ENCODE data around the gene CDADC1. TPM values are rescaled to one million over a fixed set of nuclear protein-coding genes. Genes with fewer than 3 reads are reported as not detected.
"Not testable (repeated sequence)": the region's sequence is repeated elsewhere in the genome, so short reads cannot be mapped to it uniquely, and the experiment has no call there.

Gene CDADC1
- total and polyA plus RNA-seq, 2 of the 13 experiments (the other 11 are each of a cell fraction or from before 2014, with no cell fraction given), result 2.4 to 9.0 TPM

- in situ Hi-C loops (cut with HindIII; ENCODE audit: extremely low pct_ligation_motif_present, low pct_unique_long_range_greater_than_20kb); H3K79me2 ChIP-seq (ENCODE audit: insufficient read depth, low read length); H3K36me3 ChIP-seq (replicated peaks in 1 of 2; ENCODE audit: control insufficient read depth in 1 of 2, insufficient read depth in 2 of 2, low read length in 2 of 2); FAIRE-seq; H3K9me3 ChIP-seq (ENCODE audit: low read length); DNase-seq (ENCODE audit: low spot score); H2AFZ ChIP-seq (ENCODE audit: low read length); ATAC-seq; H3K27me3 ChIP-seq (ENCODE audit: control insufficient read depth in 1 of 2, insufficient read depth in 2 of 2, low read length in 2 of 2); H3K9ac ChIP-seq (ENCODE audit: insufficient read depth, low read depth, low read length); H3K4me2 ChIP-seq (ENCODE audit: low read depth, low read length); CTCF ChIA-PET (ENCODE audit: low intra/inter-chr PET ratio, low total read pairs); H3K27ac ChIP-seq (ENCODE audit: extremely low read length, insufficient read depth, low read length); H3K4me1 ChIP-seq (ENCODE audit: insufficient read depth, low read length); intact Hi-C loops (cut with micrococcal nuclease; ENCODE audit: unreplicated experiment); H4K20me1 ChIP-seq (ENCODE audit: insufficient read depth, low read length); POLR2A ChIA-PET; BruUV-seq (replicated peaks); H3K4me3 ChIP-seq (replicated peaks in 1 of 3; ENCODE audit: insufficient read depth in 1 of 3, low read depth in 2 of 3, low read length in 3 of 3): not testable (repeated sequence)
- WGBS (ENCODE audit: low lambda C conversion rate), result 97% methylated on average over 3 of the region's 3 CpGs
Measured at GRCh38 chr13:49327145-49327544, 79.4 kb downstream of the CDADC1 start.

- H4K20me1 ChIP-seq (ENCODE audit: insufficient read depth, low read length), result no peaks in the 10 kb centered on the region
- H3K4me2 ChIP-seq (ENCODE audit: low read depth, low read length), result no peak overlapping the region
- DNase-seq (ENCODE audit: low spot score) (no peak), ATAC-seq (no peak), FAIRE-seq (no peak)
- no peak overlapping the region for H2AFZ ChIP-seq (ENCODE audit: low read length)
- in situ Hi-C loops (cut with HindIII; ENCODE audit: extremely low pct_ligation_motif_present, low pct_unique_long_range_greater_than_20kb) (no loop called here), intact Hi-C loops (cut with micrococcal nuclease; ENCODE audit: unreplicated experiment) (no loop called here)
- ChIA-PET CTCF (ENCODE audit: low intra/inter-chr PET ratio, low total read pairs) (no interaction called here), POLR2A (interaction anchor here (1.2 kb wide), 1 partner anchor 16 kb away, joined by 3 read pairs; no protein-coding TSS in a partner anchor)
- H3K27me3 ChIP-seq (ENCODE audit: control insufficient read depth in 1 of 2, insufficient read depth in 2 of 2, low read length in 2 of 2), result no peaks in the 10 kb centered on the region
- H3K9me3 ChIP-seq (ENCODE audit: low read length), result no peaks in the 10 kb centered on the region
- no TSS peak for BruUV-seq (replicated peaks)
- no peak overlapping the region for H3K4me3 ChIP-seq (replicated peaks in 1 of 3; ENCODE audit: insufficient read depth in 1 of 3, low read depth in 2 of 3, low read length in 3 of 3)
- H3K27ac ChIP-seq (ENCODE audit: extremely low read length, insufficient read depth, low read length), result no peak overlapping the region
- no peak overlapping the region for H3K9ac ChIP-seq (ENCODE audit: insufficient read depth, low read depth, low read length)
- WGBS (ENCODE audit: low lambda C conversion rate), result 85% methylated on average over 8 of the region's 8 CpGs
- no peaks in the 10 kb centered on the region for H3K36me3 ChIP-seq (replicated peaks in 1 of 2; ENCODE audit: control insufficient read depth in 1 of 2, insufficient read depth in 2 of 2, low read length in 2 of 2)
- 0 out of 2 replicates have a peak, but pooled peaks cover 7% of the 10 kb centered on the region for H3K4me1 ChIP-seq (ENCODE audit: insufficient read depth, low read length)
- H3K79me2 ChIP-seq (ENCODE audit: insufficient read depth, low read length), result no peaks in the 10 kb centered on the region
- TF ChIP-seq HINFP (CRISPR knock-in tag; IDR thresholded peaks at IDR 0.05; ENCODE audit: low read depth), result no peak
- TF ChIP-seq NAIF1 (CRISPR knock-in tag; IDR thresholded peaks at IDR 0.05; ENCODE audit: borderline replicate concordance), result no peak
- no peak for TF ChIP-seq BORCS8-MEF2B (CRISPR knock-in tag; IDR thresholded peaks at IDR 0.05)
- TF ChIP-seq SMAD9 (CRISPR knock-in tag; IDR thresholded peaks at IDR 0.05), result no peak
- TF ChIP-seq PLSCR1 (CRISPR knock-in tag; IDR thresholded peaks at IDR 0.05; ENCODE audit: borderline replicate concordance), result no peak
- TF ChIP-seq ARHGAP35 (CRISPR knock-in tag; IDR thresholded peaks at IDR 0.05; ENCODE audit: borderline replicate concordance), result no peak
- TF ChIP-seq ASH2L (IDR thresholded peaks at IDR 0.05; ENCODE audit: insufficient read length, low read depth, low read length), result no peak
- TF ChIP-seq ZNF766 (CRISPR knock-in tag; IDR thresholded peaks at IDR 0.05; ENCODE audit: borderline replicate concordance), result no peak
- TF ChIP-seq ZNF710 (CRISPR knock-in tag; IDR thresholded peaks at IDR 0.05; ENCODE audit: borderline replicate concordance), result no peak
- TF ChIP-seq MATR3 (CRISPR knock-in tag; IDR thresholded peaks at IDR 0.05), result no peak
- TF ChIP-seq REL (CRISPR knock-in tag; conservative IDR thresholded peaks at IDR 0.05), result no peak
Measured at GRCh38 chr13:49329831-49330545, 82.3 kb downstream of the CDADC1 start.

Data from HepG2 (cell line).